Posterior vena cava (tissue), 2 donors: Measurements from ENCODE around the gene SETD3. TPM values are rescaled to one million over a fixed set of nuclear protein-coding genes. Genes with fewer than 3 reads are reported as not detected.

ENCODE experiments used
- DNase-seq: peaks from one replicate; pipeline ENCODE4 v3.0.0-alpha.2; 2020; ENCODE audit warnings: low spot score
- intact Hi-C, 2 donors: fragments of 100-400 bp; cut with DNase I; formaldehyde crosslinking; loops; one replicate each; pipeline versions ENCODE4 v1.14.1 to v1.14.2; 2022 to 2023
- total RNA-seq, 2 donors: library from RNA; stranded (reverse); fragmentation: NEBNext Ultra II Directional; extraction: Animal tissue kit (Norgen Biotek cat#: 25700); gene quantifications; one replicate each; pipeline ENCODE4 v1.2.1, GENCODE V29; 2021
- donor health status: DM: yes; HTN: yes; CAD: no.
- donor health status: DM: yes; HTN: yes; CAD: no.

The SETD3 gene
- total RNA-seq, 2 donors from 2014 or later, result 74.5 to 103 TPM

DNA sequence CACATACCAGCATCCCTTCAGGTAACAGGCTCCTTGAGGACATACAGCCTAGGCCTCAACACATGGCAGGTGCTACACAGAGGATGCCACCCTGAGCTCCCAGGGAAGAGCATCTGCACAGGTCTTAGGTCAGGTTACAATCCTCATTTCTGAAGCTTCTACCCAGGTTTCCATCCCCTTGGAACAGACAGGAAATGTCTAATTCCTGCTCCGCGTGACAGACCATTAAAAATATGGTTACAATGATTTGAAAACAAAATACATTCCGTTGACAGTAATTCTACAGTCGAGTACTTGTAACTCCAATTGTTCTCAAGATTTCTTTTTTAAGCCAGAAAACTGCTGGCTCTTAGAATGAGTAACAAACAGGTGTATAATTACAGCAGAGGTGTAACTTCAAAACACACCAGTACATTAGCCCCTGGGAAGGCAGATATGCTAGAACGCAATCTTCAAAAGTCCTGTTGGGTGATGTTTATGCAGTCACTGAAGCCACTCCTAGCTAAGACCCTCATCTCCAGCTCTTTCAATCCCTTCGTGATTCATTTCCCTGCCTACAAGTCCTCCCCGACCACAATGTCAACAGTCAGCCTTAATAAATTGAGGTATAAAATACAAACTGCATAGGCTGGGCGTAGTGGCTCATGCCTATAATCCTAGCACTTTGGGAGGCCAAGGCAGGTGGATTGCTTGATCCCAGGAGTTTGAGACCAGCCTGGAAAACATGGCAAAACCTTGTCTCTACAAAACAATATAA, 11.6 kb downstream of the SETD3 start:
- DNase-seq, result no peak
- intact Hi-C loops, result no loop called here

DNA sequence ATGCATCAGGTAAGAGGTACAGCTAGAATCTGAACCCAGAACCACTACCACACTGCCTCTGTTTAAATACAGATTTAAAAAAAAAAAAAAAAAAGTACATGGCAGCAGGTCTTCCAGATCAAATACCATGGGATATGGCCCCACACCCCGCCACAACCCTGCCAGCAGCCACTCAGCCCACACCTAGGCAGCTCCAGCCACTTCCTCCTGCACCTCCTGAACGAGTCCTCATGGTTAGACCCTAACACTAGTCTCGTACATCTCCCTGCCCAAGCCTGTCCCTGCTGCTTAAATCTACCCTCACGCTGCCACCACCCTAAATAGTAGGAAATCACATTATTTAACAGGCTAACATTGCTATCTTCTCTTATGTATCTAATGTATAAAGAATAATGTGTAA, 12.6 kb downstream of the SETD3 start:
- intact Hi-C loops, result no loop called here
- DNase-seq, result no peak

GRCh38 chr14:99467336-99468078, 13.2 kb downstream of the SETD3 start:
- intact Hi-C loops, result no loop called here
- DNase-seq, result no peak

GRCh38 chr14:99466758-99467157, 13.9 kb downstream of the SETD3 start:
- intact Hi-C loops, result no loop called here
- DNase-seq, result no peak

DNA sequence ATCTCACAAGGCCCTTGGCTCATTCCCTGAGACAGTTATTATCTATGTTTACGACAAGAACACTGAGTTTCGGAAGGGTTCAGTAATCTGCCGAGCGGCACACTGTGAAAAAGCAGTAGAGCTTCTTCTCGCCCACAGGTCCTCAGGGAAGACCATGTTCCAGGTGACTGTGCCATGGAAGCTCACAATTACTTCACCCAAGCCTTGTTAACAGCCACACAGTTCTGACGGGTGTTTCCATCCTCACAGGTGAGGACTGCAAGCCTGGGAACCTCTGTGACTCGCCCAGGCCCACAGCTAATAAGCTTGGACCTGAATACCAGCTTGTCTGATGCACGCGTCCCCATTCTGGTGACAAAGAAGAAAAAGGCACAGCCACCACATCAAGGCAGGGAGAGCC, 15.4 kb downstream of the SETD3 start:
- intact Hi-C loops, result no loop called here
- DNase-seq, result no peak

- intact Hi-C loops, result no loop called here
These were observed 16.7 kb downstream of the SETD3 start for GRCh38 chr14:99463974-99464373.

DNA sequence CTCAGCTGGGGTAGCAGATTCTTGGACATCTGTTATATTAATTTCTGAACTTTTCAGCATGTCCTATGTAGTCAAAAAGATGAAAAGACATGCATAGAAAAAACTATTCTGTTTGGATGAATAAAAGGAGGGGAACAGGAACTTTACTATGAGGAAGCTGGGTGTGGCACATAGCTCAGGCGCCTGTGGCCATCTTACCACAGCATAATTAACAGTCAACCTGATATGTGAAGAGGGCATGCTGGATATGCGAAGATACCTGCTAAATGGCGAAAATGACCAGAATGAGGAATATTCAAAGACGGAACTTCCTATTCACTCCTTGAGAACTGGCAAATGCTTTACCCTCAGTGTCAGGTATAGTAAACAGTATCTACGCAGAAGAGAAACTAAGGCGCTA, 18.4 kb downstream of the SETD3 start:
- intact Hi-C loops, result no loop called here
- no peak for DNase-seq

More at GRCh38 chr14:99463974-99464373, 16.7 kb downstream of the SETD3 start:
- DNase-seq, result no peak

- no peak for DNase-seq
- intact Hi-C loops, result no loop called here
These were observed 19.1 kb downstream of the SETD3 start for GRCh38 chr14:99461411-99462085.

DNA sequence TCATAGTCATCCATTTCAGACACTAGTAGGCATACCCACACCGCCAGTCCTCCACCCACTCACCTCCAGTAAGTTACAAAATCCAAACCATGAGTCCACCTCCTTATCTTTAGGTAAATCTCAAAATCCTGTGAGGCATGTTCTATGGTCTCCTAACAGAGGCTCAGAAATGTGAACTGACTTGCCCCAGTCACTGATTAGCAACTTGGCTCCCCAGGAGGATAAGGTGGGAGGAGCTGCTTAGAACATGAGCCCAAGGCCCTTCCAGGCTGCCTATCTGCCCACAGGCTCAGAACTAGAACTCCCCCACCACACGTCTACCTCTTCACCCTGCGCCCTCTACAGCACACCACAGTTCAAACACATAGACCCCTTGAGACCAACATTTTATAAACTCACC, 19.9 kb downstream of the SETD3 start:
- DNase-seq, result no peak
- intact Hi-C loops, result no loop called here

GRCh38 chr14:99459481-99460100, 21.1 kb downstream of the SETD3 start:
- DNase-seq, result no peak
- intact Hi-C loops, result no loop called here

- intact Hi-C loops, result no loop called here
These were observed 26.4 kb downstream of the SETD3 start for GRCh38 chr14:99454246-99454645.

GRCh38 chr14:99452968-99453367, 27.7 kb downstream of the SETD3 start:
- intact Hi-C loops, result no loop called here
- no peak for DNase-seq

More at GRCh38 chr14:99454246-99454645, 26.4 kb downstream of the SETD3 start:
- no peak for DNase-seq

- DNase-seq, result no peak
- intact Hi-C loops, result no loop called here
These were observed 29.4 kb downstream of the SETD3 start for GRCh38 chr14:99451234-99451633.

DNA sequence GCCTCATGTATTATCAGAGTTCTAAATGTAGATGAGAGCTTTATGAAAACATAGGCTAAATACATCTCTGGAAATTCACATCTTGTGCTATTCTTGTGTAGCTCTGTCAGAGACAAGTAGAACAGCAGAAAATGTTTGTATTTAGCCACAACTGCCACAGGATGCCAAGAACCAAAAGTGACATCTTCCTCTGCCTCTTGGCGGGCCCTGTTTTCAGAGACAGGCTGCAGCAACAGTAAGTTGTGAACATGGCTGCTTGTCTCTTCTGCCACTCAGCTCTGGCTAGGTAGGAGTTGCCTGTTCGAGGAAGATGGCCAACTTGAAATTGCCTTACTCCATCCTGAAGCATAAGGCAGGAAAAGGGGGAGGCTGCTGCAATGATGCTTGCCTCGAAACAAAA, 30.4 kb downstream of the SETD3 start:
- no peak for DNase-seq
- intact Hi-C loops, result no loop called here

GRCh38 chr14:99447739-99448138, 32.9 kb downstream of the SETD3 start:
- intact Hi-C loops, result no loop called here
- DNase-seq, result no peak

DNA sequence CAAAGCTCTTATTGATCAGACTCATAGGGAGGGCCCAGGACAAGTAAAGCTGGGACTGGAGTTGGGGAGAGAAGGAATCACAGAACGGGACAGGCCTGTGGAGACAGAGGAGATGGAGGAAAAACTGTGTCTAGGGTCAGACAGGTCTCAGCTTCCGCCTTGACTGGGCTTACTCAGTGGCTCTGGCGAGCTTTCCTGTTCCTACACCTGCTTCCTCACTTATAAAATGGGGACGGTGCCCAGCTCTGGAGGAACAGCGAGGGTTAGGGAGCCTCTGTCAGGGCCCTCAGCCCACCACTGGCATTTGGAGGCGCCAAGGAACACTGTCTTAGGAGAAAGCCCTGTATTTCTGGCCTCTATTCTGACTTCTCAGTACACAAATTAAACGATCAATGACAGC, 34.7 kb downstream of the SETD3 start:
- intact Hi-C loops, result no loop called here
- DNase-seq, result no peak

- no peak for DNase-seq
- intact Hi-C loops, result no loop called here
These were observed 38.7 kb downstream of the SETD3 start for GRCh38 chr14:99441918-99442317.

DNA sequence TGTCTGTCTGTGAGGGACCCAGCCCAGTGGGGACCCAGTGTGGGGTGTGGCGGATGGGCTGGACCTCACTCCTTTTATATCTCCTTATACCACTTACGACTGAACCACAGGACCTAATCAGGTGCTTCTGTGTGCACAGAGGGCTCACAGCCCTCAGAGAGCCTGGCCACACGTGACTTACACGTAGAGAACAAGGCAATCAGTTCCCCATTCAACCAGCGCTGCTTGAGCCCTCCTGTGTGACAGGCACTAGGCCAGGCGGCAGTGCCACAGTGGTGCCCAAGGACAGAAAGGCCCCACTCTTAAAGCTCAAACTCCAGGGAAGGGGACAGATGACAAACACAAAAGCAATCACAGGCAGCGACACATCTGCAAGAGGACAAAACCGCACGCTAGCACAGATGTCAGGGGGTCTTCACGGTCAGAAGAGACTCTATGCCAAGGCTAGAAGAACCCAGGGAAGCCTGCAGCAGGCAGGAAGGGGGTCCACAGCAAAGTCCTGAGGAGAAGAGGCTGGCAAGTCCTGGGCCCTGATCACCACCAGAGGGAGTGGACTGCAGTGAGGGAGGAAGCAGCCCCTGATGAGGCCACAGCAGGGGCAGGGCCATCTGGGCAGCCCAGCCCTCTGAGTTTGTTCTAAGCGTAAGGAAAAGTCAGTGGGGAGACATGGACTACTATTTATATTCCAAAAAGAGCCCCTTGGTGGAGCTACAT, 39.3 kb downstream of the SETD3 start:
- no peak for DNase-seq
- intact Hi-C loops, result no loop called here

- intact Hi-C loops, result no loop called here
- DNase-seq, result no peak
These were observed 40.4 kb downstream of the SETD3 start for GRCh38 chr14:99440278-99440677.
